ENCODE results near the gene MUTYH. TPM values are rescaled to one million over a fixed set of nuclear protein-coding genes. Genes with fewer than 3 reads are reported as not detected.

The MUTYH gene
- total RNA-seq, 1 donor from 2014 or later, result 14.4 TPM

GRCh38 chr1:45351508-45351907 lies 11.3 kb upstream of the MUTYH start:
- DNase-seq (ENCODE audit: low spot score), result no peak

- no peak for DNase-seq (ENCODE audit: low spot score)
These were observed 8.9 kb upstream of the MUTYH start for GRCh38 chr1:45348966-45349677.

GRCh38 chr1:45348609-45348965 lies 8.3 kb upstream of the MUTYH start:
- no peak for DNase-seq (ENCODE audit: low spot score)

GRCh38 chr1:45348020-45348419 lies 7.8 kb upstream of the MUTYH start:
- DNase-seq (ENCODE audit: low spot score), result no peak

GRCh38 chr1:45346473-45346872 lies 6.2 kb upstream of the MUTYH start:
- no peak for DNase-seq (ENCODE audit: low spot score)

GRCh38 chr1:45345014-45345413 lies 4.8 kb upstream of the MUTYH start:
- DNase-seq (ENCODE audit: low spot score), result no peak

- no peak for DNase-seq (ENCODE audit: low spot score)
These were observed 4.3 kb upstream of the MUTYH start for GRCh38 chr1:45344499-45344898.

- DNase-seq (ENCODE audit: low spot score), result no peak
These were observed 701 bp upstream of the MUTYH start for GRCh38 chr1:45340816-45341466.

- no peak for DNase-seq (ENCODE audit: low spot score)
These were observed 2.5 kb downstream of the MUTYH start for GRCh38 chr1:45337630-45338325.

GRCh38 chr1:45335855-45336324 lies 4.3 kb downstream of the MUTYH start:
- no peak for DNase-seq (ENCODE audit: low spot score)

GRCh38 chr1:45334308-45335245 lies 5.7 kb downstream of the MUTYH start:
- no peak for DNase-seq (ENCODE audit: low spot score)

- peak; percentile 51 for DNase-seq (ENCODE audit: low spot score)
These were observed 7.9 kb downstream of the MUTYH start for GRCh38 chr1:45332346-45332720.

GRCh38 chr1:45331436-45332345 lies 8.5 kb downstream of the MUTYH start:
- DNase-seq (ENCODE audit: low spot score), result peak; percentile 77

GRCh38 chr1:45329445-45329844 lies 10.8 kb downstream of the MUTYH start:
- DNase-seq (ENCODE audit: low spot score), result peak; percentile 35

- DNase-seq (ENCODE audit: low spot score), result peak; percentile 55
These were observed 11.6 kb downstream of the MUTYH start for GRCh38 chr1:45328680-45329079.

GRCh38 chr1:45327644-45328515 lies 12.4 kb downstream of the MUTYH start:
- DNase-seq (ENCODE audit: low spot score), result peak; percentile 62

- DNase-seq (ENCODE audit: low spot score), result peak; percentile 90
These were observed 13.3 kb downstream of the MUTYH start, which contains the start of gene HPDL for GRCh38 chr1:45326627-45327623. HPDL (plus strand) TSS chr1:45326895; CDS start chr1:45327149, 254 bp downstream.

All from mesenteric fat pad (tissue), 1 donor.